ENCODE results near the gene CACNA2D2. TPM values are rescaled to one million over a fixed set of nuclear protein-coding genes. Genes with fewer than 3 reads are reported as not detected.
A peak's percentile ranks its signal among the peaks of the same experiment; 100 is the strongest.

CACNA2D2 gene
- total and polyA plus RNA-seq, 7 donors: 0.49 to 1.7 (median 1.1) TPM; not detected in 1

DNA sequence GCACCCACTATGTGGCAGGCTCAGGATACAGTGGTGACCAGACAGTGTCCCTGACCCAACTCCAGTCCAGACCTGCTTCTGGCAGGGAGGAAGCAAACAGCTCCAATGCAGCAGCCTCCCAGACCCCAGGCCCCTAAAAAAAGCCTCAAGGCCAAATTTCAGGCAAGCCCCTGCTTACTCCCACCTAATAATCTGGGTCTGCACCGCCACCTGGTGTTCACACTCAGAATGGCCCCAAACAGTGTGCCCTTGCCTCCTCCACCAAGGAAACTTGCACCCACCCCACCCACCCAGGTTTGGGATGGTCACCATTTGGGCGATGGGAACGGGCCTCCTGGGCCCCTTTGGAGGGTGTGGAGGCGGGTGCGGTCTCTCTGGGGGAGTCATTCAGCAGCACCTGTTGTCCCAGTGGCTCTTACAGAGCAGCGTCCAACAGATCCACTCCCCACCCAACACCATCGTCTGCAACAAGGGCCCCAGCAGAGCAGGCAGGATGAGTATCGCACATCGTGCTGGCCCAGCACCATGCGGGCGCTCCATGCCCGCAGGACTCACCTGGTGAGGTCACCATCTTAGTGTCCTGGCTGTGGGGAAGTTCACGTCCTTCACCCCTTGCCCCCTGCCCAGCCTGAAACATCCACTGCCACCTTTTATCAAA lies 46.8 kb upstream of the CACNA2D2 start:
- 45 to 60% methylated on average over 13 of the region's 13 CpGs for WGBS, 2 donors
- intact Hi-C loops (cut with DNase I): no loop called here
- no peak overlapping the region for H3K27ac ChIP-seq
- no peak for TF ChIP-seq EP300 (IDR thresholded peaks at IDR 0.05)
- TF ChIP-seq, protein P1, sequence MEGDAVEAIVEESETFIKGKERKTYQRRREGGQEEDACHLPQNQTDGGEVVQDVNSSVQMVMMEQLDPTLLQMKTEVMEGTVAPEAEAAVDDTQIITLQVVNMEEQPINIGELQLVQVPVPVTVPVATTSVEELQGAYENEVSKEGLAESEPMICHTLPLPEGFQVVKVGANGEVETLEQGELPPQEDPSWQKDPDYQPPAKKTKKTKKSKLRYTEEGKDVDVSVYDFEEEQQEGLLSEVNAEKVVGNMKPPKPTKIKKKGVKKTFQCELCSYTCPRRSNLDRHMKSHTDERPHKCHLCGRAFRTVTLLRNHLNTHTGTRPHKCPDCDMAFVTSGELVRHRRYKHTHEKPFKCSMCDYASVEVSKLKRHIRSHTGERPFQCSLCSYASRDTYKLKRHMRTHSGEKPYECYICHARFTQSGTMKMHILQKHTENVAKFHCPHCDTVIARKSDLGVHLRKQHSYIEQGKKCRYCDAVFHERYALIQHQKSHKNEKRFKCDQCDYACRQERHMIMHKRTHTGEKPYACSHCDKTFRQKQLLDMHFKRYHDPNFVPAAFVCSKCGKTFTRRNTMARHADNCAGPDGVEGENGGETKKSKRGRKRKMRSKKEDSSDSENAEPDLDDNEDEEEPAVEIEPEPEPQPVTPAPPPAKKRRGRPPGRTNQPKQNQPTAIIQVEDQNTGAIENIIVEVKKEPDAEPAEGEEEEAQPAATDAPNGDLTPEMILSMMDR (IDR thresholded peaks at IDR 0.05): peak in 3 of 4 experiments; percentile 35 to 81 (median 44)
- H3K36me3 ChIP-seq: no peaks in the 10 kb centered on the region
- no peak overlapping the region for H3K4me3 ChIP-seq
- peaks cover 0 to 8% (median 0%) of the 10 kb centered on the region in 3 donors for H3K27me3 ChIP-seq
- no peak for DNase-seq
- no peaks in the 10 kb centered on the region for H3K9me3 ChIP-seq
- no peaks in the 10 kb centered on the region for H3K4me1 ChIP-seq

DNA sequence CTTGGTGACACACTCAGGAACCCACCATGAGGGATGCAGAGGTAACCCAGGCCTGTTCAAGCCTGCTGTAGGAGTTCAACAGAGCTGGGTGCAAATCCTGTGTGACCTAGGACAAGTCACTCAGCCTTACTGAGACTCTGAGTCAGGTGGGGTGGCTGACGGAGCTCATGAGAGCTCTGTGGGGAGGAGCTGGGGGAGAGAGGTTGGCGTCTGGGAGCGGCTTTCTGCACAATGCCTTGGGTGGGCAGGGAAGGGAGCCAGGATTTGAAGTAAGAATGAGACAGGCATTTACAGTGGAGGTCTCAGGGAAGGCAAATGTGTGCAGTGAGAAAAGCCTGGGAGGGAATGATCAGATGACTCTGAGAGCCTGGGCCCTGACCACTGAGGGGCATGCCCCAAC lies 45.8 kb upstream of the CACNA2D2 start:
- Histone ChIP-seq H3K4me1 (no peaks in the 10 kb centered on the region), H3K27ac (no peak overlapping the region), H3K36me3 (no peaks in the 10 kb centered on the region), H3K27me3 (peaks cover 0 to 1% (median 0%) of the 10 kb centered on the region in 3 donors), H3K9me3 (no peaks in the 10 kb centered on the region), H3K4me3 (no peak overlapping the region)
- WGBS, 2 donors: 85 to 93% methylated on average over 3 of the region's 3 CpGs
- intact Hi-C loops (cut with DNase I): no loop called here
- TF ChIP-seq POLR2AphosphoS5 (IDR thresholded peaks at IDR 0.05): no peak
- no peak for TF ChIP-seq EP300 (IDR thresholded peaks at IDR 0.05)
- TF ChIP-seq POLR2A (IDR thresholded peaks at IDR 0.05): no peak
- TF ChIP-seq, protein P1 (IDR thresholded peaks at IDR 0.05): no peak
- DNase-seq: no peak

DNA sequence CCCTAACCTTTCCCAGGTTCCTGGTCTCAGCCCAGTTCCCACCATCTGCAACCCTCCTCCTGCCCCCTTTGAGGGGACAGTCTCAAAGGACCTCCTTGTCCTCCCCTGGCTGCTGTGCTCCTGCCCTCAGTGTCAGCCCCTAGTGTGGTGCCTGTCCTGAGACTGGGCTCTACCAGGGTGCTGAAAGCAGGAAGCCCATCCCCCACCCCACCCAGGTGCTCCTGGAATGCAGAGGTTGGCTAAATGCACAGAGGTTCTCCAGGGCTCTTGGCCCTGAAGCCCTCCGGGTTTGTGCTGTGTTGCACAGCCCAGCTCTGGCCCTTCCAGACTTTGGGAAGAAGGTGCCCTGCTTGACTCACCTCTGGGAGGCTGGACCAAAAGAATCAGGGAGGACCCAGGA lies 42.3 kb upstream of the CACNA2D2 start:
- H3K27ac ChIP-seq: no peak overlapping the region
- no peak overlapping the region for H3K4me3 ChIP-seq
- no peaks in the 10 kb centered on the region for H3K27me3 ChIP-seq
- TF ChIP-seq POLR2A (IDR thresholded peaks at IDR 0.05): no peak
- TF ChIP-seq, protein P1 (IDR thresholded peaks at IDR 0.05): no peak
- TF ChIP-seq EP300 (IDR thresholded peaks at IDR 0.05): no peak
- no peak for TF ChIP-seq POLR2AphosphoS5 (IDR thresholded peaks at IDR 0.05)
- H3K36me3 ChIP-seq: no peaks in the 10 kb centered on the region
- no peaks in the 10 kb centered on the region for H3K9me3 ChIP-seq
- H3K4me1 ChIP-seq: no peaks in the 10 kb centered on the region
- WGBS, 2 donors: 49 to 82% methylated on average over 1 of the region's 1 CpG
- intact Hi-C loops (cut with DNase I): no loop called here
- no peak for DNase-seq

DNA sequence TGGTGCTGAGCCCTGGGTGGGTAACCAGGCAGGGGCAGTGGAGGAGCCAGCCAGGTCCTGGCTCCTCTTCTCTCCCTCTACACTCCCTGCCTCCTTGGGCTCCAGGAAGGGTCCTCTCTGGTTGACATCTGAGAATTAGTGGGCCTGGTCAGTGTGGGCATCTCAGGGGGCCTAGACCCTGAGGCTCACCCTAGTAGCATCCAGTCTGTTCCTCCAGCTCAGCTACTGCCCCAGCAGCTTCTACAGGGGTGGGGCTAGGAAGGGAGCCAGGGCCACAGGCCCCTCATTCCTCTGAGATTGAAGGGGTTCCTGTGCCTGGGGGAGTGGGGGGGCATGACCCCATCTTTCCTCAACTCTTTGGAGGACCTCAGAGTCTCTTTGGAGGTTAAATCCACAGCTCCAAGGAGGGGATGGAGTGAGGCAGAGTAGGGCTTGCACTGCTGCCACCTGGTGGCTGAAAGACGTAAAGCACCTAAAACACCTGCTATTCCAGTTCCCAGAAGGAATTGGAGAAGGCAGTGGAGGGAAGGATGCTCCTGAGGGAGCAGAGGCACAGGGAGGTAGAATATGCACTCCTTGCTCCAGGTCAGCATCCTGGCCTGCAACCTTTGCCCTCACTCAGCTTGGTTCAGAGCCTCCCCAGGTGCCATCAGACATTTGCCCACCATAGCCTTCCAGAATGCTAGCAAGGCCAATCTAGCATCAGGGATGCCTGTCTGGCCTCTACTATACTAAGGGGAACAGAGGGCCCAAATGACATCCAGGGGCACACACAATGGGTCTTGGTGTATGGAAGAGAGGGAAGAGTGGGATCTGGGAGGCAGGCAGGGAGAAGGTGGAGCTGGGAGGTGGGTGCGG lies 39.0 kb upstream of the CACNA2D2 start:
- Histone ChIP-seq H3K27me3 (no peaks in the 10 kb centered on the region), H3K9me3 (no peaks in the 10 kb centered on the region), H3K36me3 (no peaks in the 10 kb centered on the region), H3K4me3 (no peak overlapping the region), H3K4me1 (no peaks in the 10 kb centered on the region), H3K27ac (no peak overlapping the region)
- WGBS, 2 donors: 48 to 50% methylated on average over 2 of the region's 2 CpGs
- intact Hi-C loops (cut with DNase I): loop anchor here (1.0 to 5.0 kb wide), 3 partner anchors 106 to 195 kb away; no protein-coding TSS in a partner anchor
- DNase-seq: peak; percentile 80
- TF ChIP-seq POLR2A (IDR thresholded peaks at IDR 0.05) (no peak), EP300 (IDR thresholded peaks at IDR 0.05) (no peak), POLR2AphosphoS5 (IDR thresholded peaks at IDR 0.05) (no peak)
- TF ChIP-seq, protein P1 (IDR thresholded peaks at IDR 0.05): peak; percentile 70 to 86 (median 81)
